Keratinocyte (primary cell): ENCODE data around the gene SLCO2B1. TPM values are rescaled to one million over a fixed set of nuclear protein-coding genes. Genes with fewer than 3 reads are reported as not detected.

Experiments
- DNase-seq: peaks from one replicate; pipeline ENCODE4 v3.0.0-alpha.2; 2011; ENCODE audit warnings: low read depth, missing footprints, low spot score
- FAIRE-seq: peaks from 2 replicates; lab custom pipeline; 2011; peaks lifted over from hg19 to GRCh38; lab: Jason Lieb, UNC
- H2AFZ ChIP-seq: 2 replicates; pipeline ENCODE4 v1.6.0; 2012; ENCODE audit warnings: low read length, control low read depth, inconsistent platforms; ENCODE audit not compliant: control insufficient read depth
- H3K27ac ChIP-seq: 2 replicates; pipeline ENCODE4 v1.5.1; 2011; ENCODE audit warnings: low read length; ENCODE audit not compliant: control insufficient read depth, insufficient read depth
- H3K27me3 ChIP-seq: 3 replicates; pipeline ENCODE4 v1.6.0; 2011; ENCODE audit warnings: low read length; ENCODE audit not compliant: control insufficient read depth, insufficient read depth; ENCODE audit errors: extremely low read depth
- H3K36me3 ChIP-seq, 2 experiments: 2 replicates in 1 of 2; 3 replicates in 1 of 2; pipeline ENCODE4 v1.5.1; 2011; ENCODE audit warnings: low read length in 2 of 2, mild to moderate bottlenecking in 1 of 2; ENCODE audit not compliant: control insufficient read depth in 2 of 2, insufficient read depth in 2 of 2; ENCODE audit errors: extremely low read depth in 1 of 2
- H3K4me1 ChIP-seq: 3 replicates; pipeline ENCODE4 v1.5.1; 2011; ENCODE audit warnings: low read length; ENCODE audit not compliant: control insufficient read depth, insufficient read depth; ENCODE audit errors: extremely low read depth
- H3K4me2 ChIP-seq: 3 replicates; pipeline ENCODE4 v1.6.0; 2011; ENCODE audit warnings: low read depth, low read length; ENCODE audit not compliant: control insufficient read depth, insufficient read depth; ENCODE audit errors: extremely low read depth
- H3K4me3 ChIP-seq, 3 experiments: fragments of 200-600 bp in 1 of 3; sonication (generic) in 1 of 3; 2 replicates in 2 of 3; 3 replicates in 1 of 3; pipeline ENCODE4 v1.5.1; 2011 to 2016; ENCODE audit warnings: low read length in 3 of 3, mild to moderate bottlenecking in 3 of 3, control low read depth in 2 of 3, inconsistent platforms in 1 of 3, low read depth in 1 of 3, mixed read lengths in 1 of 3, mixed run types in 1 of 3, moderate library complexity in 1 of 3; ENCODE audit not compliant: control insufficient read depth in 2 of 3, insufficient read depth in 2 of 3; ENCODE audit errors: extremely low read depth in 1 of 3
- H3K79me2 ChIP-seq: 2 replicates; pipeline ENCODE4 v1.6.0; 2012; ENCODE audit warnings: low read length; ENCODE audit not compliant: control insufficient read depth, insufficient read depth
- H3K9ac ChIP-seq: 3 replicates; pipeline ENCODE4 v1.6.0; 2011; ENCODE audit warnings: low read length; ENCODE audit not compliant: control insufficient read depth, insufficient read depth; ENCODE audit errors: extremely low read depth
- H3K9me1 ChIP-seq: 3 replicates; pipeline ENCODE4 v1.6.0; 2011; ENCODE audit warnings: low read length; ENCODE audit not compliant: control insufficient read depth, insufficient read depth; ENCODE audit errors: extremely low read depth
- H3K9me3 ChIP-seq: 2 replicates; pipeline ENCODE4 v1.5.1; 2012; ENCODE audit warnings: low read depth, low read length; ENCODE audit not compliant: control insufficient read depth
- H4K20me1 ChIP-seq: 3 replicates; pipeline ENCODE4 v1.6.0; 2011; ENCODE audit warnings: low read length; ENCODE audit not compliant: control insufficient read depth, insufficient read depth; ENCODE audit errors: extremely low read depth
- CTCF ChIP-seq, 3 experiments: IDR thresholded peaks in 1 of 3; conservative IDR thresholded peaks in 1 of 3; optimal IDR thresholded peaks in 1 of 3; 2 replicates in 2 of 3; 3 replicates in 1 of 3; pipeline versions ENCODE3 to v1.5.1; 2011; ENCODE audit warnings: low read length in 3 of 3, mild to moderate bottlenecking in 3 of 3, moderate library complexity in 2 of 3, control low read depth in 1 of 3, inconsistent platforms in 1 of 3; ENCODE audit not compliant: insufficient read depth in 2 of 3; ENCODE audit errors: extremely low read depth in 1 of 3
- EZH2 ChIP-seq: IDR thresholded peaks from one replicate; pipeline ENCODE4 v1.6.1; 2012; ENCODE audit warnings: inconsistent platforms, mild to moderate bottlenecking, low read length, moderate library complexity
- dilution Hi-C: fragments of 300-500 bp; cut with MboI; formaldehyde crosslinking; loops from one replicate; pipeline ENCODE4 v1.7.0; 2020; ENCODE audit warnings: low sequenced_read_pairs; ENCODE audit not compliant: extremely low pct_ligation_motif_present
- polyA plus RNA-seq, 5 experiments: library from polyadenylated mRNA; depleted of rRNA in 3 of 5; stranded (reverse) in 3 of 5; stranded (forward) in 1 of 5; unstranded in 1 of 5; fragments of >200 nt; gene quantifications; 1 replicate in 1 of 5; 2 replicates in 3 of 5; 3 replicates in 1 of 5; pipeline versions ENCODE4 v1.2.1 to v1.2.3, GENCODE V29; 2011 to 2012; ENCODE audit warnings: missing spikeins in 2 of 5, low read depth in 1 of 5, low replicate concordance in 1 of 5

Gene SLCO2B1
- polyA plus RNA-seq, 1 donor (not counting 4 experiments of a cell fraction or from before 2014, with no cell fraction given) = not detected

GRCh38 chr11:75184051-75184450, 33.1 kb downstream of the SLCO2B1 start:
- FAIRE-seq = no peak
- H3K27me3 ChIP-seq = no peaks in the 10 kb centered on the region
- no peak overlapping the region for H3K27ac ChIP-seq

GRCh38 chr11:75184757-75185425, 34.0 kb downstream of the SLCO2B1 start:
- H3K9ac ChIP-seq = no peak overlapping the region
- no peak overlapping the region for H3K27ac ChIP-seq
- FAIRE-seq = no peak
- no peaks in the 10 kb centered on the region for H3K79me2 ChIP-seq
- H2AFZ ChIP-seq = no peak overlapping the region
- no peak overlapping the region for H3K4me3 ChIP-seq
- DNase-seq = no peak
- H4K20me1 ChIP-seq = no peaks in the 10 kb centered on the region
- no peaks in the 10 kb centered on the region for H3K36me3 ChIP-seq
- H3K27me3 ChIP-seq = no peaks in the 10 kb centered on the region
- H3K4me1 ChIP-seq = no peaks in the 10 kb centered on the region
- H3K9me1 ChIP-seq = no peaks in the 10 kb centered on the region
- H3K4me2 ChIP-seq = no peak overlapping the region
- TF ChIP-seq EZH2 (no peak), CTCF (optimal IDR thresholded peaks at IDR 0.05 in 1 of 3, IDR thresholded peaks at IDR 0.05 in 1 of 3, conservative IDR thresholded peaks at IDR 0.05 in 1 of 3; ENCODE audit: extremely low read depth in 1 of 3, insufficient read depth in 2 of 3, low read length in 3 of 3) (no peak)
- H3K9me3 ChIP-seq = no peaks in the 10 kb centered on the region
- dilution Hi-C loops = no loop called here

More at GRCh38 chr11:75184051-75184450, 33.1 kb downstream of the SLCO2B1 start:
- no peaks in the 10 kb centered on the region for H3K9me3 ChIP-seq
- H2AFZ ChIP-seq = no peak overlapping the region
- DNase-seq = no peak
- dilution Hi-C loops = no loop called here
- no peaks in the 10 kb centered on the region for H4K20me1 ChIP-seq
- H3K4me1 ChIP-seq = no peaks in the 10 kb centered on the region
- no peak overlapping the region for H3K9ac ChIP-seq
- H3K4me3 ChIP-seq = no peak overlapping the region
- no peaks in the 10 kb centered on the region for H3K79me2 ChIP-seq
- H3K9me1 ChIP-seq = no peaks in the 10 kb centered on the region
- no peak for TF ChIP-seq CTCF (optimal IDR thresholded peaks at IDR 0.05 in 1 of 3, IDR thresholded peaks at IDR 0.05 in 1 of 3, conservative IDR thresholded peaks at IDR 0.05 in 1 of 3; ENCODE audit: extremely low read depth in 1 of 3, insufficient read depth in 2 of 3, low read length in 3 of 3)
- no peak for TF ChIP-seq EZH2
- no peak overlapping the region for H3K4me2 ChIP-seq
- no peaks in the 10 kb centered on the region for H3K36me3 ChIP-seq
